ENCODE data around the gene PRTG.

Gene PRTG

GRCh38 chr15:55721554-55722185, 21.3 kb downstream of the PRTG start:
- Histone ChIP-seq H3K27me3 (ENCODE audit: control insufficient read depth, insufficient read depth, low read length) (peaks cover 9% of the 10 kb centered on the region), H3K27ac (ENCODE audit: low read depth, low read length) (peak overlapping the region; percentile 60), H3K9ac (ENCODE audit: low read depth, low read length) (no peak overlapping the region), H3K36me3 (ENCODE audit: control insufficient read depth, insufficient read depth, low read length) (no peaks in the 10 kb centered on the region), H3K4me1 (ENCODE audit: control insufficient read depth, insufficient read depth, low read length) (peaks cover 23% of the 10 kb centered on the region), H3K4me3 (ENCODE audit: low read depth, low read length) (no peak overlapping the region; the same call in 1 of the 2 replicates), H3K9me3 (ENCODE audit: control insufficient read depth, insufficient read depth, low read length) (no peaks in the 10 kb centered on the region)

GRCh38 chr15:55715355-55716076, 27.4 kb downstream of the PRTG start:
- no peak overlapping the region for H3K9ac ChIP-seq (ENCODE audit: low read depth, low read length)
- peaks cover 20% of the 10 kb centered on the region for H3K4me1 ChIP-seq (ENCODE audit: control insufficient read depth, insufficient read depth, low read length)
- H3K27ac ChIP-seq (ENCODE audit: low read depth, low read length), result peak overlapping the region; percentile 77
- peaks cover 44% of the 10 kb centered on the region for H3K27me3 ChIP-seq (ENCODE audit: control insufficient read depth, insufficient read depth, low read length)
- peak overlapping the region; percentile 18; the same call in 1 of the 2 replicates for H3K4me3 ChIP-seq (ENCODE audit: low read depth, low read length)
- no peaks in the 10 kb centered on the region for H3K36me3 ChIP-seq (ENCODE audit: control insufficient read depth, insufficient read depth, low read length)
- H3K9me3 ChIP-seq (ENCODE audit: control insufficient read depth, insufficient read depth, low read length), result no peaks in the 10 kb centered on the region

- Histone ChIP-seq H3K9ac (ENCODE audit: low read depth, low read length) (no peak overlapping the region), H3K27me3 (ENCODE audit: control insufficient read depth, insufficient read depth, low read length) (peaks cover 44% of the 10 kb centered on the region), H3K4me3 (ENCODE audit: low read depth, low read length) (no peak overlapping the region), H3K27ac (ENCODE audit: low read depth, low read length) (no peak overlapping the region), H3K36me3 (ENCODE audit: control insufficient read depth, insufficient read depth, low read length) (no peaks in the 10 kb centered on the region), H3K4me1 (ENCODE audit: control insufficient read depth, insufficient read depth, low read length) (peaks cover 20% of the 10 kb centered on the region), H3K9me3 (ENCODE audit: control insufficient read depth, insufficient read depth, low read length) (no peaks in the 10 kb centered on the region)
Measured at GRCh38 chr15:55714064-55714463, 28.9 kb downstream of the PRTG start.

GRCh38 chr15:55712363-55712762, 30.6 kb downstream of the PRTG start:
- no peaks in the 10 kb centered on the region for H3K36me3 ChIP-seq (ENCODE audit: control insufficient read depth, insufficient read depth, low read length)
- no peak overlapping the region for H3K9ac ChIP-seq (ENCODE audit: low read depth, low read length)

GRCh38 chr15:55710286-55710685, 32.7 kb downstream of the PRTG start:
- H3K27ac ChIP-seq (ENCODE audit: low read depth, low read length), result no peak overlapping the region
- H3K4me3 ChIP-seq (ENCODE audit: low read depth, low read length), result no peak overlapping the region
- no peaks in the 10 kb centered on the region for H3K36me3 ChIP-seq (ENCODE audit: control insufficient read depth, insufficient read depth, low read length)
- peaks cover 20% of the 10 kb centered on the region for H3K27me3 ChIP-seq (ENCODE audit: control insufficient read depth, insufficient read depth, low read length)
- H3K9me3 ChIP-seq (ENCODE audit: control insufficient read depth, insufficient read depth, low read length), result no peaks in the 10 kb centered on the region
- peaks cover 5% of the 10 kb centered on the region for H3K4me1 ChIP-seq (ENCODE audit: control insufficient read depth, insufficient read depth, low read length)
- no peak overlapping the region for H3K9ac ChIP-seq (ENCODE audit: low read depth, low read length)

More at GRCh38 chr15:55712363-55712762, 30.6 kb downstream of the PRTG start:
- Histone ChIP-seq H3K4me1 (ENCODE audit: control insufficient read depth, insufficient read depth, low read length) (peaks cover 20% of the 10 kb centered on the region), H3K27ac (ENCODE audit: low read depth, low read length) (no peak overlapping the region), H3K27me3 (ENCODE audit: control insufficient read depth, insufficient read depth, low read length) (peaks cover 41% of the 10 kb centered on the region), H3K9me3 (ENCODE audit: control insufficient read depth, insufficient read depth, low read length) (no peaks in the 10 kb centered on the region), H3K4me3 (ENCODE audit: low read depth, low read length) (no peak overlapping the region)

GRCh38 chr15:55709458-55709857, 33.5 kb downstream of the PRTG start:
- Histone ChIP-seq H3K27ac (ENCODE audit: low read depth, low read length) (no peak overlapping the region), H3K27me3 (ENCODE audit: control insufficient read depth, insufficient read depth, low read length) (peaks cover 12% of the 10 kb centered on the region), H3K4me3 (ENCODE audit: low read depth, low read length) (no peak overlapping the region), H3K4me1 (ENCODE audit: control insufficient read depth, insufficient read depth, low read length) (no peaks in the 10 kb centered on the region), H3K9ac (ENCODE audit: low read depth, low read length) (no peak overlapping the region), H3K9me3 (ENCODE audit: control insufficient read depth, insufficient read depth, low read length) (no peaks in the 10 kb centered on the region), H3K36me3 (ENCODE audit: control insufficient read depth, insufficient read depth, low read length) (no peaks in the 10 kb centered on the region)

- Histone ChIP-seq H3K4me3 (ENCODE audit: low read depth, low read length) (no peak overlapping the region), H3K27ac (ENCODE audit: low read depth, low read length) (no peak overlapping the region), H3K9me3 (ENCODE audit: control insufficient read depth, insufficient read depth, low read length) (no peaks in the 10 kb centered on the region), H3K36me3 (ENCODE audit: control insufficient read depth, insufficient read depth, low read length) (no peaks in the 10 kb centered on the region), H3K27me3 (ENCODE audit: control insufficient read depth, insufficient read depth, low read length) (peaks cover 5% of the 10 kb centered on the region; the same call in 1 of the 2 replicates), H3K9ac (ENCODE audit: low read depth, low read length) (no peak overlapping the region), H3K4me1 (ENCODE audit: control insufficient read depth, insufficient read depth, low read length) (peaks cover 3% of the 10 kb centered on the region; the same call in 1 of the 2 replicates)
Measured at GRCh38 chr15:55708720-55709119, 34.2 kb downstream of the PRTG start.

- no peaks in the 10 kb centered on the region for H3K36me3 ChIP-seq (ENCODE audit: control insufficient read depth, insufficient read depth, low read length)
- no peak overlapping the region for H3K9ac ChIP-seq (ENCODE audit: low read depth, low read length)
- peaks cover 4% of the 10 kb centered on the region; the same call in 1 of the 2 replicates for H3K4me1 ChIP-seq (ENCODE audit: control insufficient read depth, insufficient read depth, low read length)
- no peak overlapping the region for H3K27ac ChIP-seq (ENCODE audit: low read depth, low read length)
- no peaks in the 10 kb centered on the region for H3K9me3 ChIP-seq (ENCODE audit: control insufficient read depth, insufficient read depth, low read length)
- peaks cover 5% of the 10 kb centered on the region; the same call in 1 of the 2 replicates for H3K27me3 ChIP-seq (ENCODE audit: control insufficient read depth, insufficient read depth, low read length)
- no peak overlapping the region for H3K4me3 ChIP-seq (ENCODE audit: low read depth, low read length)
Measured at GRCh38 chr15:55707951-55708350, 35.0 kb downstream of the PRTG start.

GRCh38 chr15:55707518-55707917, 35.4 kb downstream of the PRTG start:
- Histone ChIP-seq H3K9ac (ENCODE audit: low read depth, low read length) (no peak overlapping the region), H3K4me1 (ENCODE audit: control insufficient read depth, insufficient read depth, low read length) (peaks cover 4% of the 10 kb centered on the region; the same call in 1 of the 2 replicates), H3K27ac (ENCODE audit: low read depth, low read length) (no peak overlapping the region), H3K36me3 (ENCODE audit: control insufficient read depth, insufficient read depth, low read length) (no peaks in the 10 kb centered on the region), H3K27me3 (ENCODE audit: control insufficient read depth, insufficient read depth, low read length) (peaks cover 5% of the 10 kb centered on the region; the same call in 1 of the 2 replicates), H3K4me3 (ENCODE audit: low read depth, low read length) (no peak overlapping the region), H3K9me3 (ENCODE audit: control insufficient read depth, insufficient read depth, low read length) (no peaks in the 10 kb centered on the region)

- Histone ChIP-seq H3K36me3 (ENCODE audit: control insufficient read depth, insufficient read depth, low read length) (no peaks in the 10 kb centered on the region), H3K9ac (ENCODE audit: low read depth, low read length) (no peak overlapping the region), H3K27ac (ENCODE audit: low read depth, low read length) (no peak overlapping the region), H3K27me3 (ENCODE audit: control insufficient read depth, insufficient read depth, low read length) (no peaks in the 10 kb centered on the region), H3K9me3 (ENCODE audit: control insufficient read depth, insufficient read depth, low read length) (no peaks in the 10 kb centered on the region), H3K4me1 (ENCODE audit: control insufficient read depth, insufficient read depth, low read length) (peaks cover 4% of the 10 kb centered on the region; the same call in 1 of the 2 replicates), H3K4me3 (ENCODE audit: low read depth, low read length) (no peak overlapping the region)
Measured at GRCh38 chr15:55703873-55704301, 39.1 kb downstream of the PRTG start.

- H3K9me3 ChIP-seq (ENCODE audit: control insufficient read depth, insufficient read depth, low read length), result no peaks in the 10 kb centered on the region
- H3K27ac ChIP-seq (ENCODE audit: low read depth, low read length), result no peak overlapping the region
- H3K9ac ChIP-seq (ENCODE audit: low read depth, low read length), result no peak overlapping the region
- peaks cover 4% of the 10 kb centered on the region; the same call in 1 of the 2 replicates for H3K4me1 ChIP-seq (ENCODE audit: control insufficient read depth, insufficient read depth, low read length)
- no peak overlapping the region for H3K4me3 ChIP-seq (ENCODE audit: low read depth, low read length)
- H3K36me3 ChIP-seq (ENCODE audit: control insufficient read depth, insufficient read depth, low read length), result no peaks in the 10 kb centered on the region
- no peaks in the 10 kb centered on the region for H3K27me3 ChIP-seq (ENCODE audit: control insufficient read depth, insufficient read depth, low read length)
Measured at GRCh38 chr15:55700876-55701275, 42.1 kb downstream of the PRTG start.
